GM12891 (cell line): Measurements from ENCODE around the gene GOSR2.

Experiments used
- POLR2A ChIP-seq: IDR thresholded peaks from 2 replicates; pipeline ENCODE4 v1.6.1; 2011; ENCODE audit warnings: low read depth, low read length, control low read depth
- POLR2AphosphoS5 ChIP-seq: IDR thresholded peaks from 2 replicates; pipeline ENCODE4 v1.6.1; 2011; ENCODE audit warnings: low read depth, low read length, control low read depth

- TF ChIP-seq POLR2A: no peak
- no peak for TF ChIP-seq POLR2AphosphoS5
These were observed 60.8 kb downstream of the GOSR2 start for GRCh38 chr17:46983782-46984181.
